ENCODE measurements around the gene ECE2. TPM values are rescaled to one million over a fixed set of nuclear protein-coding genes. Genes with fewer than 3 reads are reported as not detected.

The ECE2 gene
- total RNA-seq, 2 experiments from 2014 or later: not detected

GRCh38 chr3:184235381-184236032, 40.3 kb upstream of the ECE2 start:
- CTCF ChIA-PET: interaction anchor here (3.5 kb wide), 1 partner anchor 9 kb away, joined by 28 read pairs; no protein-coding TSS in a partner anchor
- no peak for DNase-seq
- H3K36me3 Mint-ChIP-seq (ENCODE audit: low read depth): no peaks in the 10 kb centered on the region
- intact Hi-C loops (cut with micrococcal nuclease): no loop called here
- H3K4me3 Mint-ChIP-seq: no peak overlapping the region
- H3K27ac Mint-ChIP-seq: no peak overlapping the region
- no peaks in the 10 kb centered on the region for H3K9me3 Mint-ChIP-seq
- H3K4me1 Mint-ChIP-seq (ENCODE audit: low read depth): peaks cover 8% of the 10 kb centered on the region
- peaks cover 21% of the 10 kb centered on the region for H3K27me3 Mint-ChIP-seq (ENCODE audit: low read depth)

DNA sequence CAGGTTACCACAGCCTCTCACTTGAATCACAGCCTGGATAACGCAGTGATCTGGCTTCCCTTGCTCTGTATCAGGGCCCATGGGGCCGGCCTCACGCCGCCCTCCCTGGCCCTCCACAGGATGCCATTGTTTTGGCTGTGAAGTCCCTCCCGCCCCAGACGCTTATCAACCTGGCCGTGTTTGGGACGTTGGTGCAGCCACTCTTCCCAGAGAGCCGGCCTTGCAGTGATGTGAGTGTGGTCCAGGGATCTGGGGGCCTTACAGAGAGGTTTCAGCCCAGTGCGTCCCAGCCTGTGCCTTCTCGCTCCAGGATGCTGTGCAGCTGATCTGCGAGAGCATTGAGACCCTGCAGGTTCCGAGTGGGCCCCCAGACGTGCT, 39.8 kb upstream of the ECE2 start:
- H3K36me3 Mint-ChIP-seq (ENCODE audit: low read depth): no peaks in the 10 kb centered on the region
- no peak overlapping the region for H3K27ac Mint-ChIP-seq
- H3K4me1 Mint-ChIP-seq (ENCODE audit: low read depth): peaks cover 6% of the 10 kb centered on the region
- no peak overlapping the region for H3K4me3 Mint-ChIP-seq
- peaks cover 18% of the 10 kb centered on the region for H3K27me3 Mint-ChIP-seq (ENCODE audit: low read depth)
- DNase-seq: no peak
- intact Hi-C loops (cut with micrococcal nuclease): no loop called here
- CTCF ChIA-PET: interaction anchor here (3.5 kb wide), 1 partner anchor 9 kb away, joined by 28 read pairs; no protein-coding TSS in a partner anchor
- no peaks in the 10 kb centered on the region for H3K9me3 Mint-ChIP-seq

DNA sequence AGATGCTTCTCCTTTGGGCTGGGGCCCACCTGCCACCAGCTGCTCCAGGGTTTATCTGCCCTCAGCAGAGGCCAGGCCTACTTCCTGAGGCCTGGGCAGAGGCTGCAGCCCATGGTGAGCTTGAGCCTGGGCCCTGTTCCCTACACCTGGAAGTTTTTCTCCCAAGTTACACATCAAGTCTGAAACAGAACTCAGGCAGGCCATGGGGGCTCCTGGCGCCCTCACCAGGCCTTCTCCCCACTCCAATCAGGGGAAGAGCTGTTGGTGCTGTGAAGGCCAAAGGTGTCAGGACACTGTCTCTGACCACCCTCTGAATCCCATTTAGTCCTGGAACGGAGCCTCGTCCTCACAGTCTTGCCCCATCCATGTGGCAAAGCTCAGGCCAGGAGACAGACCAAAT, 39.2 kb upstream of the ECE2 start:
- intact Hi-C loops (cut with micrococcal nuclease): no loop called here
- Mint-ChIP-seq H3K27me3 (ENCODE audit: low read depth) (peaks cover 12% of the 10 kb centered on the region), H3K4me1 (ENCODE audit: low read depth) (no peaks in the 10 kb centered on the region), H3K27ac (no peak overlapping the region), H3K4me3 (no peak overlapping the region), H3K36me3 (ENCODE audit: low read depth) (no peaks in the 10 kb centered on the region), H3K9me3 (no peaks in the 10 kb centered on the region)
- CTCF ChIA-PET: interaction anchor here (0.5 to 3.5 kb wide), 2 partner anchors 10 to 20 kb away, joined by 3 to 28 read pairs; no protein-coding TSS in a partner anchor
- no peak for DNase-seq

DNA sequence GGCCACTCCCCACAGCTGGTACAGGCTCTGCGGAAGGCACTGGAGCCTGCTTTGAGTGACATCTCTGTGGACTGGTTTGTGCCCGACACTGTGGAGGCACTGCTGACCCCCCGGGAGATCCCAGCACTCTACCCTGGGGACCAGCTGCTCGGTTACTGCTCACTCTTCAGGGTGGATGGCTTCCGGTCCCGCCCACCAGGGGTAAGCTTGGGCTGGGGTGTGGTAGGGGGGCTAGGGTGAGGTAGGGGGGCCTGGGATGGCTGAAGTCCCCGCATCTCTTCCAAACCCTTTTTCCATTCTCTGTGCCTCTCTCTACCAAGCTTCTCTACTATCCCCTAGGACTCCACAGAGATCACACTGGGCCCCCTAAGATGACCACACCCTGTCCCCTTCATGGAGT, 38.6 kb upstream of the ECE2 start:
- DNase-seq: no peak
- CTCF ChIA-PET: interaction anchor here (0.5 to 3.5 kb wide), 4 partner anchors 10 to 340 kb away, joined by 3 to 28 read pairs (median 3); no protein-coding TSS in a partner anchor
- peaks cover 8% of the 10 kb centered on the region for H3K27me3 Mint-ChIP-seq (ENCODE audit: low read depth)
- H3K9me3 Mint-ChIP-seq: no peaks in the 10 kb centered on the region
- no peak overlapping the region for H3K4me3 Mint-ChIP-seq
- intact Hi-C loops (cut with micrococcal nuclease): no loop called here
- no peak overlapping the region for H3K27ac Mint-ChIP-seq
- no peaks in the 10 kb centered on the region for H3K4me1 Mint-ChIP-seq (ENCODE audit: low read depth)
- H3K36me3 Mint-ChIP-seq (ENCODE audit: low read depth): peaks cover under 1% of the 10 kb centered on the region

GRCh38 chr3:184237807-184238206, 38.0 kb upstream of the ECE2 start:
- intact Hi-C loops (cut with micrococcal nuclease): no loop called here
- Mint-ChIP-seq H3K4me3 (no peak overlapping the region), H3K4me1 (ENCODE audit: low read depth) (no peaks in the 10 kb centered on the region), H3K27ac (no peak overlapping the region), H3K36me3 (ENCODE audit: low read depth) (peaks cover 5% of the 10 kb centered on the region), H3K9me3 (no peaks in the 10 kb centered on the region), H3K27me3 (ENCODE audit: low read depth) (peaks cover 2% of the 10 kb centered on the region)
- CTCF ChIA-PET: interaction anchor here (0.7 to 3.5 kb wide), 3 partner anchors 11 to 340 kb away, joined by 3 to 28 read pairs (median 3); no protein-coding TSS in a partner anchor
- no peak for DNase-seq

- H3K27me3 Mint-ChIP-seq (ENCODE audit: low read depth): no peaks in the 10 kb centered on the region
- no peak overlapping the region for H3K27ac Mint-ChIP-seq
- no peaks in the 10 kb centered on the region for H3K9me3 Mint-ChIP-seq
- H3K36me3 Mint-ChIP-seq (ENCODE audit: low read depth): peaks cover 6% of the 10 kb centered on the region
- intact Hi-C loops (cut with micrococcal nuclease): no loop called here
- DNase-seq: no peak
- CTCF ChIA-PET: interaction anchor here (1.4 to 3.5 kb wide), 2 partner anchors 11 to 116 kb away, joined by 3 to 28 read pairs; no protein-coding TSS in a partner anchor
- no peak overlapping the region for H3K4me3 Mint-ChIP-seq
- no peaks in the 10 kb centered on the region for H3K4me1 Mint-ChIP-seq (ENCODE audit: low read depth)
Measured at GRCh38 chr3:184238246-184238818, 37.5 kb upstream of the ECE2 start.

GRCh38 chr3:184239221-184239620, 36.6 kb upstream of the ECE2 start:
- H3K27me3 Mint-ChIP-seq (ENCODE audit: low read depth): no peaks in the 10 kb centered on the region
- H3K4me3 Mint-ChIP-seq: no peak overlapping the region
- no peak for DNase-seq
- H3K9me3 Mint-ChIP-seq: no peaks in the 10 kb centered on the region
- intact Hi-C loops (cut with micrococcal nuclease): no loop called here
- no peaks in the 10 kb centered on the region for H3K4me1 Mint-ChIP-seq (ENCODE audit: low read depth)
- no peak overlapping the region for H3K27ac Mint-ChIP-seq
- CTCF ChIA-PET: interaction anchor here (1.8 to 3.5 kb wide), 3 partner anchors 11 to 12 kb away, joined by 6 to 28 read pairs (median 20); partner anchors contain the start of gene EEF1AKMT4
- peaks cover 8% of the 10 kb centered on the region for H3K36me3 Mint-ChIP-seq (ENCODE audit: low read depth)

DNA sequence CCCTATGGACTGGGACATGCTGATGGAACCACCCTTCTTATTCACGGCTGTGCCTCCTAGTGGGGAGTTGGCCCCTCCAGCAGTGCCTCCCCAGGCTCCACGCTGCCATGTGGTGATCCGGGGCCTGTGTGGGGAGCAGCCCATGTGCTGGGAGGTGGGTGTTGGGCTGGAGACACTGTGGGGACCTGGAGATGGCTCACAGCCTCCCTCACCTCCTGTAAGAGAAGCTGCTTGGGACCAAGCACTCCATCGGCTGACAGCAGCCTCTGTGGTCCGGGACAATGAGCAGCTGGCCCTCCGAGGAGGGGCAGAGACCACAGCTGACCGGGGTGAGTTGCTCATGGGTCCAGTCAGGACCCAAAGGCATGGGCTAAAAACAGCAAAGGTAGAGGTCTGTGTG, 36.1 kb upstream of the ECE2 start:
- no peak for DNase-seq
- H3K27me3 Mint-ChIP-seq (ENCODE audit: low read depth): no peaks in the 10 kb centered on the region
- no peaks in the 10 kb centered on the region for H3K4me1 Mint-ChIP-seq (ENCODE audit: low read depth)
- intact Hi-C loops (cut with micrococcal nuclease): loop anchor here (10.0 kb wide), 1 partner anchor 605 kb away; the partner anchor contains the start of gene KLHL24
- H3K36me3 Mint-ChIP-seq (ENCODE audit: low read depth): peaks cover 11% of the 10 kb centered on the region
- H3K9me3 Mint-ChIP-seq: no peaks in the 10 kb centered on the region
- CTCF ChIA-PET: interaction anchor here (1.8 to 2.0 kb wide), 2 partner anchors 10 to 13 kb away, joined by 6 to 20 read pairs; partner anchors contain the start of gene EEF1AKMT4
- no peak overlapping the region for H3K27ac Mint-ChIP-seq
- H3K4me3 Mint-ChIP-seq: no peak overlapping the region

- Mint-ChIP-seq H3K4me3 (no peak overlapping the region), H3K27ac (no peak overlapping the region), H3K36me3 (ENCODE audit: low read depth) (peaks cover 18% of the 10 kb centered on the region), H3K27me3 (ENCODE audit: low read depth) (no peaks in the 10 kb centered on the region), H3K4me1 (ENCODE audit: low read depth) (peaks cover 2% of the 10 kb centered on the region), H3K9me3 (no peaks in the 10 kb centered on the region)
- CTCF ChIA-PET: interaction anchor here (0.6 to 2.0 kb wide), 4 partner anchors 9 to 14 kb away, joined by 3 to 20 read pairs (median 5); partner anchors contain the start of gene EEF1AKMT4
- intact Hi-C loops (cut with micrococcal nuclease): loop anchor here (10.0 kb wide), 1 partner anchor 606 kb away; the partner anchor contains the start of gene KLHL24
- no peak for DNase-seq
Measured at GRCh38 chr3:184240384-184241140, 35.3 kb upstream of the ECE2 start.

- intact Hi-C loops (cut with micrococcal nuclease): loop anchor here (10.0 kb wide), 1 partner anchor 606 kb away; the partner anchor contains the start of gene KLHL24
- no peak for DNase-seq
- no peak overlapping the region for H3K27ac Mint-ChIP-seq
- peaks cover 2% of the 10 kb centered on the region for H3K4me1 Mint-ChIP-seq (ENCODE audit: low read depth)
- H3K36me3 Mint-ChIP-seq (ENCODE audit: low read depth): peaks cover 24% of the 10 kb centered on the region
- H3K4me3 Mint-ChIP-seq: no peak overlapping the region
- CTCF ChIA-PET: interaction anchor here (0.8 to 2.0 kb wide), 3 partner anchors 9 to 14 kb away, joined by 3 to 20 read pairs (median 6); partner anchors contain the start of gene EEF1AKMT4
- H3K27me3 Mint-ChIP-seq (ENCODE audit: low read depth): no peaks in the 10 kb centered on the region
- no peaks in the 10 kb centered on the region for H3K9me3 Mint-ChIP-seq
Measured at GRCh38 chr3:184241141-184241446, 34.7 kb upstream of the ECE2 start.

DNA sequence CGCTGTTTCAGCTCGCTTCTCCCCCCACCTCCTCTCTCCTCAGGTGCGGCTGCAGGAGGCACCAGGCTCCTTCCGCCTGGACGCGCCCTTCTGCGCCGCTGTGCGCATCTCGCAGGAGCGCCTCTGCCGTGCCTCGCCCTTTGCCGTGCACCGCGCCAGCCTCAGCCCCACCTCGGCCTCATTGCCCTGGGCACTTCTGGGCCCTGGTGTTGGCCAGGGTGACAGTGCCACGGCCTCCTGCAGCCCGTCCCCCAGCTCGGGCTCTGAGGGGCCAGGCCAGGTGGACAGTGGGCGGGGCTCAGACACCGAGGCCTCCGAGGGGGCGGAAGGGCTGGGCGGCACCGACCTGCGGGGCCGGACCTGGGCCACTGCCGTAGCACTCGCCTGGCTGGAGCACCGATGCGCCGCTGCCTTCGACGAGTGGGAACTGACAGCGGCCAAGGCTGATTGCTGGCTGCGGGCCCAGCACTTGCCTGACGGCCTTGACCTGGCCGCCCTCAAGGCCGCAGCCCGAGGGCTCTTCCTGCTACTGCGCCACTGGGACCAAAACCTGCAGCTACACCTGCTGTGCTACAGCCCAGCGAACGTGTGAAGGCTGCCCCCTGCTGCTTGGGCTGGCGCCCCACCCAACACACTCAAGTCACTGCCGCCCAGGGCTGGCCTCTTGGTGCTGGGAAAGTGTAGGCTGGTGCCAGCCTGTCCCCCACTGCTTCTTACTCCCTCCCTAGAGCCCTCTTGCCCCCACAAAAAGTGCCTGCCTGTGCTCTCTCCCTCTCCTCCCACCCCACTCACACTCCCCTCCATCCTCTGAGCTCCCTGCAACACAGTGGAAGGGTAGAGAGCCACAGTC, 34.1 kb upstream of the ECE2 start:
- intact Hi-C loops (cut with micrococcal nuclease): loop anchor here (10.0 kb wide), 1 partner anchor 607 kb away; the partner anchor contains the start of gene KLHL24

More for the DNA sequence above, 34.1 kb upstream of the ECE2 start:
- no peaks in the 10 kb centered on the region for H3K9me3 Mint-ChIP-seq
- no peak for DNase-seq
- H3K4me3 Mint-ChIP-seq: no peak overlapping the region
- H3K27ac Mint-ChIP-seq: no peak overlapping the region
- H3K36me3 Mint-ChIP-seq (ENCODE audit: low read depth): peaks cover 25% of the 10 kb centered on the region
- no peaks in the 10 kb centered on the region for H3K27me3 Mint-ChIP-seq (ENCODE audit: low read depth)
- H3K4me1 Mint-ChIP-seq (ENCODE audit: low read depth): peaks cover 2% of the 10 kb centered on the region
- CTCF ChIA-PET: interaction anchor here (2.0 to 7.0 kb wide), 2 partner anchors 8 to 15 kb away, joined by 6 to 48 read pairs; partner anchors contain the start of gene EEF1AKMT4

Measured in activated naive CD4-positive, alpha-beta T cell treated with anti-CD3 and anti-CD28 coated beads for 36 hours (primary cell).